GM19328 (cell line): ENCODE results near the gene KPNA4.
"Not testable (repeated sequence)": the region's sequence is repeated elsewhere in the genome, so short reads cannot be mapped to it uniquely, and the experiment has no call there.

ENCODE experiments used
- ATAC-seq: cut with Tn5 transposase; IDR thresholded peaks from one replicate; pipeline ENCODE4 v1.9.1; 2021; ENCODE audit warnings: mild to moderate bottlenecking, moderate library complexity; ENCODE audit not compliant: unreplicated experiment

KPNA4 gene, protein sequence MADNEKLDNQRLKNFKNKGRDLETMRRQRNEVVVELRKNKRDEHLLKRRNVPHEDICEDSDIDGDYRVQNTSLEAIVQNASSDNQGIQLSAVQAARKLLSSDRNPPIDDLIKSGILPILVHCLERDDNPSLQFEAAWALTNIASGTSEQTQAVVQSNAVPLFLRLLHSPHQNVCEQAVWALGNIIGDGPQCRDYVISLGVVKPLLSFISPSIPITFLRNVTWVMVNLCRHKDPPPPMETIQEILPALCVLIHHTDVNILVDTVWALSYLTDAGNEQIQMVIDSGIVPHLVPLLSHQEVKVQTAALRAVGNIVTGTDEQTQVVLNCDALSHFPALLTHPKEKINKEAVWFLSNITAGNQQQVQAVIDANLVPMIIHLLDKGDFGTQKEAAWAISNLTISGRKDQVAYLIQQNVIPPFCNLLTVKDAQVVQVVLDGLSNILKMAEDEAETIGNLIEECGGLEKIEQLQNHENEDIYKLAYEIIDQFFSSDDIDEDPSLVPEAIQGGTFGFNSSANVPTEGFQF

DNA sequence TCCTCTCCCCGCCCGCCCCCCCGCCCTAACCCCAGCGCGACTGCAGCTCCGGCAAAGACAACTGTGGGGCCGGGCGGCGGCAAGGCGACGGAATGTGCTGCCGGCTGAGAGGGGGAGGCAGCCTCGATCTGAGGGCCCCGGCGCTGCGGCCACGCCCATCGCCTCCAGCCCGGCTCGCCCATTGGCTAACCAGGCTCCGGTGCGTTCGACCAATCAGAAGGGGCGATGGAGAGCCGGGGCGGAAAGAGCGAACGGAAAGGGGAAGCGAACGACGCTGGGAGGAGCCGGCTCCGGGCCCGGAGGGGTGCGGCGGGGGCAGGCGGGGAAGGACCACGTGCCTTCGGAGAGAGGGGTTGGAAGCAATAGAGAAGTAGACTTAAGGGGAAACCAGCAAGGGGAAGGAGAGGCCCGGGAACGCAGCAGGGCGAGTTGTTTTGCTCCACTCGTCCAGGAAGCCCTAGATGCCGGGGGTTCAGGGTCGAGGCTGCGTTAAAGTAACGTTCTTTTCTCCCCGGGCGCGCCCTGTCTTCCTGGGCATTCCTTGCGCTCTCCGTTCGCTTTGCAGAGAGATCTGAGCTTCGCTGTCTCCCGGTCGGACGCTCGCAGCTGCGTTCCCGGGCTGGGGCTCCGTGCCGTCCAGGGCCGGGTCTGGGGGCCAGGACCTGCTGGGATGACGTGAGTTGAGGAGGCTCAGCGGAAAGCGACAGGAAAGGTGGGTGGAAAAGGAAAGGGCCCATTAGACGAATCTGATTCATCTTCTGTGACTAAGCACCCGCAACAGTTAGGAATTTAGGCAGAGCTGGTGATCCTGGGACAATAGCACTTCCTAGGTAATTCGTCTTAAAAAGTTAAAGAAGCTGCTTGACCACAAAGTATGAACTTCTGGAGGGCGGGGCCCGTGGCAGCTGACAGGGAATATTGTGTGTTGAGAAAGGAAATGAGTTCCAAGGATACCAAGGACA is at the start of gene KPNA4:
TSS of gene KPNA4 (minus strand) at position 130 of the 962 bp plus-strand sequence. CDS start 289 bp downstream, outside the sequence.
- ATAC-seq = peak; percentile 91

DNA sequence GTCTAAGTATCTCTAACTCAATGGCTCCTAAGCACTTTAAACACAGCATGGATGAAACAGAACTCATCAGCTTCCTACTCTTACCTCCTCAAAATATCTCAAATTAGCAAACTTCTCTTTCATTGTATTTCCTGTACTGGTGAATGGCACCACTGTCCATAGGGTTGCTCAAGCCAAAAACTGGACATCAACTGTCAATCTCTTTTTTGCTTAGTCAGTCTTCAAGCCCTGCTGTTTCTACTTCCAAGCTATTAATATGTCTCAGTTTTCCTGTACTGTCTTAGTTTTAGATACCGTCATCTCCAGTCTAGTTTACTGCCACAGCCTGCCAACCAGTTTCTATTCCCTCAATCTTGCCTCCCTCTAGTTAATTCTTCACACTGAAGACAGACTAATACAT is 48.3 kb upstream of the KPNA4 start:
- ATAC-seq = no peak

DNA sequence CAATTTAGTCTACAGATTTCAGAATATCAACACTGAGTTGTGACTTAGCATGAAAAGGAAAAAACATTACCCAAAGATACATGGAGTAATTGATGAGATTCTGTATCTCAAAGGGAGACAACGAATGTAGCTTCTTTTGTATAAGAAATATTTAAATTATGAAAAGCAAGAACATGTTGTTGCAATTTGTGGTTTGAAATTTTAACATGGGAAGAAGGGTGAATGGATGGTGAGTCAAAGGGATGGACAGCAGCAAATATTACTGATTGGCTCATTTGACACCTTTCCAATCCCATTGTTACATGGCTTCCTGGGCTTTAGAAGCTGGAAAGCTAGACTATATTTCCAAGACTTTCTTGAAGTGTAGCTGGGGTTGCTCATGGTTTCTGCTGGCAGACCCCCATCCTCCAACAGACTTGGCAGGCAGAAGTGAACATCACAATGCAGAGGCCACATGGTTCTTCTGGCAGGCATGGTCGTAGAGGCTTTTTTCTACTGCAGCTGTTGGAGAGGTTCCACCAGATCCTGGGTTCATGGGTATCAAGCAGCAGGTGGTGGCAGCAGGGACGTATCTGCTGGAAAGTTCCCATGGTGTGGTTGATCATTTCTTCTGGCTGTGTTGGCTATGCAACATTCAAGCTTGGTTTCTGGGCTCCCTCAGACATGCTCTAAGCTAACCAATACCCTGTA is 47.2 kb upstream of the KPNA4 start:
- ATAC-seq = no peak

DNA sequence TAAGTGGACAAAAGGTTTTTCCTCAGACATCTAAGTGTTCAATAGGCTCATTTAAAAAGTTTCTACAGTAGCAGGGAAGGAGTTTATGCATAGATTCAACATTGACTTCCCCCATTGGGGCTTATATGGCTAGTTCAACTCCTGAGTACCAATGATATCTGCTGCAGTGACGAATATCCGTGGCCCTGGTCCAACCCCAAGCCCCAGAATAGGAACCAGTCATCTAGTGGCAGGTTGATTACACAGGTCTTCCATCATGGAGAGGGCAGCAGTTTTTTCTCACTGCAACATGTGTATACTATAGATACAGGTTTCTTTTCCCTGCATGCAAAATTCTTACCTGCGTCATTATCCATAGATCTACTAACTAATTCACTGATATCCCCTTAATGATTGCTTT is 45.8 kb upstream of the KPNA4 start:
- no peak for ATAC-seq

DNA sequence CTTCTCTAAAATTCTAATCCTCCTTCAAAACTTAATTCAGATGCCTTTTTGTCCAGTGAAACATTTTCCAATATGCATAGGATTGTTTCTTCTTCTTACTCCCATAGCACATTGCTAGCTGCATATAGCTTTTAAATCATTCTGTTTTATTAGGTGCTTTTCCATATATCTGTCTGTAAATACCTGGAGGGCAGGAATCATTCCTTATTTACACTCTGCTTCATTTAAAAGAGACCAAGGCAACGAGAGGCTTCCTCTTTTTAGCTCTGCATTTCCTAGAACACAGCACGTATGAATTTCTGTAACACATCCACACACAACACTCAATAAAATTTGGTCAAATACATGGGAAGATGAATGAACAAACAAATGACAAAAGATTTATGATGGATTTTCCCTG is 43.5 kb upstream of the KPNA4 start:
- ATAC-seq = no peak

DNA sequence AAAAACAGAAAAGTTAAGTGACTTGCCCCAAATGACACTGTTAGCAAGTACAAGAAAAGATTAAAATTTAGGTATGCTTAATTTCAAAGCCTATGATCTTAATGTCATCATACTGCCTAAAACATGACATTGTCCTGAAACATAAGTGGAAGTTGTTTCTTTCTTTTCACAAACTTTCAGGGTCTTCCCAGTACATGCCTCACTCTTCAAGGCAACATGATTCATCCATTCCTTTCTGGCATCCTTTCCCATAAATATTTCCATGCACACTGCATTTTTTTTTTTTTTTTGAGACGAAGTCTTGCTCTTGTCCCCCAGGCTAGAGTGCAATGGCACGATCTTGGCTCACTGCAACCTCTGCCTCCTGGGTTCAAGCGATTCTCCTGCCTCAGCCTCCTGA is 42.5 kb upstream of the KPNA4 start:
- ATAC-seq = no peak

DNA sequence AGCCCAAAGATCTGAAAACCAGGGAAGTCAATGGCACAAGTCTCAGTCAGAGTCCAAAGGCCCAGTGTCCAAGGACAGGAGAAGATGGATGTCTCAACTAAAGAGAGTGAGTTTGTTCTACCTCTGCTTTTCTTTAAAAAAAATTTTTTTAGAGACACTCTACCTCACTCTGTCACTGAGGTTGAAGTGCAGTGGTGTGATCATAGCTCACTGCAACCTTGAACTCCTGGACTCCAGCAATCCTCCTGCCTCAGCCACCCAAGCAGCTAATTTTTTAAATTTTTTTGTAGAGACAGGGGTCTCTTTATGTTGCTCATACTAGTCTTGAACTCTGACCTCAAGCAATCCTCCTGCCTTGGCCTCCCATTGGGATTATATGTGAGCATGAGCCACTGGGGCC is 39.9 kb upstream of the KPNA4 start:
- ATAC-seq = no peak

DNA sequence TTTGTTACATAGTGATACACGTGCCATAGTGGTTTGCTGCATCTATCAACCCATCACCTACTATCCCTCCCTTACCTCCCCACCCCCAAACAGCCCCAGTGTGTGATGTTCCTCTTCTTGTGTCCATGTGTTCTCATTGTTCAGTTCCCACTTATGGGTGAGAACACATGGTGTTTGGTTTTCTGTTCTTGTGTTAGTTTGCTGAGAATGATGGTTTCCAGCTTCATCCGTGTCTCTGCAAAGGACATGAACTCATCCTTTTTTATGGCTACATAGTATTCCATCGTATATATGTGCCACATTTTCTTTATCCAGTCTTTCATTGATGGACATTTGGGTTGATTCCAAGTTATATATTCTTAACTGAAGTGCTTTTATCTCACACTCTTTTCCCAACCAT is 38.5 kb upstream of the KPNA4 start:
- ATAC-seq = not testable (repeated sequence)

DNA sequence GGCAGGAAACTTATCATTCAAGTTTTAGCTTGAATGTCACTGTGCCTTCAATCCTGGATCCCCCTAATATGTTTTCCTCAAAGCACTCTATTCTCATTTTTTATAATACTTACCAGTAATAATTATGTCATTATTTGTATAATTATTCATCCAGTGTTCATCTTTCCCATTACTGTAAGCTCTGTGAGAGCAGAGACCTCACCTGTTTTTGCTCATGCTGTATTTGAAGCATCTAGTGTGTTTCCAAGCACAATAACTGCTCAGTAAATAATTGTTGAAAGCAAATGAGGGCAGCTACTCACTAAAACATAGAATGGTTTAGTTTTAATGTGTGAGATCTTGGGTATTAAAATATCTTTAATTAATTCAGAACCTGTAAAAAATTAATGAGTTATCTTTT is 36.9 kb upstream of the KPNA4 start:
- no peak for ATAC-seq

DNA sequence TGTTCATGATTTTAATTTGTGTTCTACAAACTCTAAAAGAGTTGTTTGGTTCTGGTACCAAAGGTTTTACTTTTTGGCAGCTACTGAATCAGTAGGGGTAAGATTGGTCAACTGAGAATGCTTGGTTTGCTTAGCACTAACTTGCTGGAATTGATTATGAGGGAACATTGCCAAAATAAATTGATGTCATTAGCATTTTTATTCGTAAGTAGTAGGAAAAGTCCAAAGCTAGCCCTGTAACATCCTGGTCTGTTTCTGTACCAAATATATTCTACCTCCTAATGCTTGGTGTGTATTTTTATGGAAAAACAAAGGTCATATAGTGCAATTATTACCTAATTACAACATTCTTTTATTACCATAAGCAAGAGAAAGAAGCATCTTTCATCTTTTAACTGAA is 35.9 kb upstream of the KPNA4 start:
- ATAC-seq = no peak

DNA sequence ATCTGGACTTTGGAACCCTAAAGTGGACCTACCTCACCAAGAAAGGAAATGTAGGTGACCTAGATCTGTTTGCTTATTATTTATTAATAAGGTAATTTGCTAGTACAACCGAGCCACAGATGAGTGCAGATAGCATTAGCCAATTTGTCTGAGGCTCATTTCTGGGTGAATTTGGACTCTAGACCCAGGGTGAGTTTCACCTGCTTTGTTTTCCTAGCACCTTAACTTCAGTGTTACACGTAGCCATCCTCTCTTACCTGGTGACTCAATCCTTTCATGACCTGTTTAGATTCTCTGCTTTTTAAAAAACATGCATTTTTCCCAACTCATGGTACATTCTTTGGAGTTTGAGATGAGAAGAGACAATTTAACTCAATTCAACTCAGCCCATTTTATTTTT is 33.5 kb upstream of the KPNA4 start:
- no peak for ATAC-seq

DNA sequence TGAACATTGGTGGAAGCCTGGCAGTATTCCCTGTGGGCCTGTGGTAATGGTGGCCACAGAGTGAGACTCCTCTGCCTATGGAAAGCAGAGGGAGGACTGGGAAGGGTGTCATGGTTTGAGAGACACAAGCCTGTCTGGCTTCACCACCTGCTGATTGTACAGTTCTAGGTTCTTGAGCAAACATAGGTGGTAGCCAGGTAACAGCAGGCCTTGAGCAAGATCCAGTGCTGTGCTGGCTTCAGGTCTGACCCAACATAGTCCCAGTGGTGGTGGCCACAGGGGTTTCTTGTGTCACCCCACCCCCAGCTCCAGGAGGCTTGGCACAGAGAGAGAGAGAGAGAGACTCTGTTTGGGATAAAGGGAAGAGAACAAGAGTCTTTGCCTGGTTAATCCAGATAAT is 22.7 kb upstream of the KPNA4 start:
- ATAC-seq = no peak

DNA sequence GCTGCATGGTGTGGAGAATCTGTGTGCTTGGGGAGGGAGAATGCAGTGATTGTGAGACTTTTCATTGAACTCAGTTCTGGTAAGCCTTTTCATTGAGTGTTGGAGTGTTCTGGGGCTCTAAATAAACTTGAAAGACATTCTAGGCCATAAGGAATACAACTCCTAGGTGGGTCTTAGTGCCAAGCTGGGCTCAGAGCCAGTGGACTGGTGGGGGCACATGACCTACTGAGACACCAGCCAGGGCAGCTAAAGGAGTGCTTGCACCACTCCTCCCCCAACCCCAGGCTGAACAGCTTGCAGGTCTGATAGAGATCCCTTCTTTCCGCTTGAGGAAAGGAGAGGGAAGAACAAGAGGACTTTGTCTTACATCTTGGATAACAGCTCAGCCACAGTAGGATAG is 21.7 kb upstream of the KPNA4 start:
- no peak for ATAC-seq

DNA sequence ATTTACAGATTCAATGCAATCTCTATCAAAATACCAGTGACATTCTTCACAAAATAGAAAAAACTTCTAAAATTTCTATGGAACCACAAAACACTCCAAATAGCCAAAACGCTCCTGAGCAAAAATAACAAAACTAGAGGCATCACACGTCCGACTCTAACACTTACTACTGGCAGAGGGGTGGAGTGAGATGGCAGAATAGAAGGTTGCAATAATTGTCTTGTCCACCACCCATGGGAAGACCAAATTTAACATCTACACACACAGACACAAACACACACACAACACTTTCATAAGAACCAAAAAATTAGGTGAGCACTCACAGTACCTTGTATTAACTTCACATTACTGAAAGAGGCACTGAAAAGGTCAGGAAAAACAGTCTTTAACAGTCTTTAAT is 21.3 kb upstream of the KPNA4 start:
- no peak for ATAC-seq

DNA sequence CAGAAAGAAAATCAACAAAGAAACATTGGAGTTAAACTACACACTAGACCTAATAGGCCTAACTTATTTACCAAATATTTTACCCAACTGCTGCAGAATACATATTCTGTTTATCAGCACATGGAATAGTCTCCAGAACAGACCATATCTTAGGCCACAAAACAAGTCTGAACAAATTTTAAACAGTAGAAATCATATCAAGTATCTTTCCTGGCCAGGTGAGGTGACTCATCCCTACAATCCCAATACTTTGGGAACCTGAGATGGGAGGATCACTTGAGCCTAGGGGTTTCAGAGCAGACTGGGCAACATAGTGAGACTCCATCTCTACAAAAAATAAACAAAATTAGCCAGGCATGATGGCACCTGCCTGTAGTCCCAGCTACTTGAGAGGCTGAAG is 18.1 kb upstream of the KPNA4 start:
- ATAC-seq = no peak

DNA sequence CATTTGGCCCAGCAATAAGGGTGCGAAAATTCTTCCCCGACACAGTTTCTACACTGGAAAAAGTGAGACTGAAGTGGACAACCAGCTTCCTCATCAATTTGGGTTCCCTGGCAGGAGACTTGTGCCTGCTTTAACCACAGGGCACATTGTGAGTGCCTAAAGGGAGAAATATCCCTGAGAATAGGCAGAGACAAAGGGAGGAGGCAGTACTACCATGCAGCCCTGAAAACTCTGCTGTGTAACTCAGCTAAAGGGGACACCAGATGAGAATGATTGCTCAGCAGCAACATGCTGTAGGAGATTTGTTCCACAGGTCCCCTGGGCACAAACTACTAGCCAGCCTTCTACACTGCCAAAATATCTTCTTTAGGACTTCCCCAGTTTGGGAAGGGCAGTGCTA is 15.6 kb upstream of the KPNA4 start:
- no peak for ATAC-seq

DNA sequence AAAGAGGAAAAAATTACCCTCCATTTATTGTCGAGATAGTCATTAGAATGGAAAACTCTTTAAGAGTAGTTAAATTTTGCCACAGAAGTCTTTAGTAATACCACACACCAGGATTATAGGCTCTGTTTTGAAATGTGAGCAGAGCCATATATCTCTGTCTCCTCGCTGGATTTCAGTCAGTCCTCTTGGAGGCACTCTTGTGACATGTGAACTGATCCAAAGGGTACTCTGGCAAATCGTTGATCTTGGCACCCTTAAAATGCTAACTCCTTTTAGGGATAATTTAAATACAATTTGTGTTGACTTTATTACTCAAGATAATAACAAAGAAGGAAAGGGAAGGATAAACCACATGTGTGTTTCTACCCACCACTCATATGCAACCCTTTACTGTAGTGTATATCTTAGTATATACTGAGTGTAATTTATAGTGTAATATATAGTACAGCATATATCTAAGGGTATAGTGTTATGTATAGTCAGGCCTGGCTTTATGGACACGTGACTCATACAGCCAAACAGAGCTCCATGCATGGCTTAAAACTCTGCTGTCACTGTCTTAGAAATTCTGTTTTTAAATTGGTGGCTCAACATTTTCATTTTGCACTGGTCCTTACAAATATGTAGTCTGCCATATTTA is 12.3 kb upstream of the KPNA4 start:
- no peak for ATAC-seq

DNA sequence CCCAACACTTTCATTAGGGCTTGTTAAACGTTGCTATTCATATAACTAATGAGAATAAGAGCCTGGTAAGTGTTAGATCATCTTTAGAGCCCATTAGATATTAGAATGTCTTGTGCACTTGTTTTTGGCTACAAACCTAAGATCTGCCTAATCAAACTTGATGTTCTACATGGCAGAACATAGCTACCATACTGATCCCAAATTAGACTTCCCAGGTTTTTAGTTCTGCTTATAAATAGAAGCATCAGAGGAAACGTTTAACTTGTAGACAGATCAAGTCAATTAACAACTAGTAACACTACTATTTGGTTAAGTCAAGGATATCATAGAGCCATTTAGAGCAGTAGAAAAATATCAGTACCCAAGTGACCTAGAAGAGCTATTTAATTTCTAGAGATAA is 11.7 kb upstream of the KPNA4 start:
- ATAC-seq = no peak

DNA sequence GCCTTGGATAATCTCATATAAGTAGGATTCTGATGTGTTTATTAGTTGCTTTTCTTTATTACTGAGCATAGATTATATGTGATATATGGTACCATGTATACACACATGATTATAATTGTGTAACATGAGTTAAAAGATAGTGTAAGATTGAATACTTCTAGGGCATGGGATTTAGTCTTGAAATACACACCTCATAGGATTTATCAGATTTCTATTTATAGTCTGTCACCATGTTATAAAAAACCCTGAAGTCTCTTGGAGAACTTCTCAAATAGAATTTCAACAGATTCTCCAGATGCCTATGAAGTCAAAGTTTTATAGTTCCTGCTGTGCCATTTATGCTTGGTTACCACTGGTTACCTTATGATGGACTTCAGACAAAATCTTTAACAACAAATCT is 11.2 kb upstream of the KPNA4 start:
- ATAC-seq = no peak

DNA sequence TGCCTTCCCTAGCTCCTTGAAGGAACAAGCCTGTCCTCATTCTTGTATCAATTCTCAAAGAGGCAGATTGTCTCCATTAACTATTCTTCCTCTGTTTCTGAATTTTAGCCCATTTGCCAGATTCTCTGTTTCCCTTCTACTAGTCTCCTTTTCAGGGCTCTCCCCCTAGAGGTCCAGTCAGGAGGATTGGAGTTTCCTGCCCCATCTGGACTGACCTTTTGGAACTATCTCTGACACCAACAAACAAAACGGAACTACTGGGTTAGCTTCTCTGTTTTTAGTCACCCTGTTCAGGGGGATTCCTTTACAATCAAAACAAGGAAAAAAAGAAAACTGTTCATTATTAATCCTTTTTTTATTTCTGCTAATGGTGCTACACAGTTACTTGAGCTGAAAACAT is 10.2 kb upstream of the KPNA4 start:
- no peak for ATAC-seq

DNA sequence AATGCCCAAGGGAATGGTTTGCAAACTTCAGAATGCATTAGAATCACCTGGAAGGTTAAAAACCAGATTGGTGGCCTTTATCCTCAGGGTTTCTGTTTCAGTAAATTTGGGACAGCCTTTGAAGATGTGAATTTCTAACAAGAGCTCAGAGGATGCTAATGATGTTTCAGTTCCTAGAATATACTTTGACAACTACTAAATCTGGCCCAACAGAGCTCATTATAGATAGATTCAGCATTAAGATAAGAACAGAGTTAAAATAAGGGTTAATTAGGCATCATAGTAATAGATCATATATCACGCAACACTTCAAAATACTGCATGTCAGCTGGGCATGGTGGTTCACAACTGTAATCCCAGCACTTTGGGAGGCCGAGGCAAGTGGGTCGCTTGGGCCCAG is 9.3 kb upstream of the KPNA4 start:
- no peak for ATAC-seq
